Immature natural killer cell (primary cell): ENCODE measurements around the gene APOOL. TPM values are rescaled to one million over a fixed set of nuclear protein-coding genes. Genes with fewer than 3 reads are reported as not detected.
A peak's percentile ranks its signal among the peaks of the same experiment; 100 is the strongest.
"Not testable (repeated sequence)": the region's sequence is repeated elsewhere in the genome, so short reads cannot be mapped to it uniquely, and the experiment has no call there.

Experiments
- DNase-seq, 3 donors: peaks; one replicate each; pipeline ENCODE4 v3.0.0; 2022; ENCODE audit warnings: mixed read lengths in 1 of 3
- H3K27ac Mint-ChIP-seq, 6 donors: one replicate each; pipeline ENCODE4 v1.8.0; 2020; ENCODE audit warnings: mixed read lengths in 6 of 6, mild to moderate bottlenecking in 5 of 6, inconsistent platforms in 4 of 6, moderate library complexity in 3 of 6
- H3K27me3 Mint-ChIP-seq, 3 donors: one replicate each; pipeline ENCODE4 v1.8.0; 2020 to 2021; ENCODE audit warnings: low read depth in 3 of 3, mild to moderate bottlenecking in 3 of 3, mixed read lengths in 3 of 3, moderate library complexity in 3 of 3, inconsistent platforms in 1 of 3
- H3K36me3 Mint-ChIP-seq, 3 donors: one replicate each; pipeline ENCODE4 v1.8.0; 2020; ENCODE audit warnings: mixed read lengths in 3 of 3, inconsistent platforms in 2 of 3, mild to moderate bottlenecking in 2 of 3
- H3K4me1 Mint-ChIP-seq, 2 donors: one replicate each; pipeline ENCODE4 v1.8.0; 2020; ENCODE audit warnings: inconsistent platforms in 2 of 2, mild to moderate bottlenecking in 2 of 2, mixed read lengths in 2 of 2, moderate library complexity in 1 of 2
- H3K4me3 Mint-ChIP-seq, 5 donors: one replicate each; pipeline ENCODE4 v1.8.0; 2020; ENCODE audit warnings: mild to moderate bottlenecking in 5 of 5, mixed read lengths in 5 of 5, inconsistent platforms in 3 of 5, moderate library complexity in 3 of 5
- H3K9me3 Mint-ChIP-seq, 6 donors: one replicate each; pipeline ENCODE4 v1.8.0; 2020; ENCODE audit warnings: mild to moderate bottlenecking in 6 of 6, mixed read lengths in 6 of 6, inconsistent platforms in 4 of 6, moderate library complexity in 3 of 6
- polyA plus RNA-seq, 3 donors: library from polyadenylated mRNA; unstranded; fragments of 300-500 nt; fragmentation: Illumina TruSeq; gene quantifications; one replicate each; pipeline ENCODE4 v1.2.3, GENCODE V29; 2021

APOOL gene
- polyA plus RNA-seq = 1 to 10 TPM in 2 of 3 donors, under 1 TPM in 1; 0.74 to 4.8 (median 1.2) TPM

DNA sequence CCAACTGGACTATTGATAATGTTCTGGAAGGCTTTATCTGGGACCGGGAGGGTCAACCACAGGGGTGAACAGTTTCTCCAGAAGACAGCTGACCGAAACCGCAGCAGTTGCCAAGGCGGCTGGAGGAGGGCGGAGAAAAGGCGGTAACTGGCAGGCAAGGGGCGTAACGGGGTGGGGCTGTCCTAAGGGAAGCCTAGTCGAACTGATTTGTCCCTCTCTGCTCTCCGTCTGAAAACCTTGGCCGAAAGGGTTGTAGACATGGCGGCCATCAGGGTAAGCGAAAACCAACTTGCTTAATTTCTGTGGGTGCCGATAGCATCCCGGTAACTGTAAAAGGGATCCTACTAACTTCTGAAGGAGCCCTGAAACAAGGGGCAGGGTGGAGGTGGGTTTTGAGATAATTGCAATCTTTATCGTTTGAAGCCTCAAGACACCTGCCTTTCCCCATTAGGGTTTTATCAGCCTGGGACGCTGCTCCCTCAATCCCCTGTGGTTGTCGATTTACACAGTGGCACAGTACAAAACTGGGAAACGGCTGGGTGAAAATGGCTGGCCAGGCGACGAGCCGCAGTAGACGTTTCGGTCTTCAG is at the start of gene APOOL:
APOOL (plus strand) TSS at position 223 of the 590 bp plus-strand sequence; CDS start at position 259, 36 bp downstream.
- H3K36me3 Mint-ChIP-seq = no peaks in the 10 kb centered on the region
- H3K4me3 Mint-ChIP-seq = peak within 1 kb of the TSS; percentile 84 to 91 (median 88)
- H3K27ac Mint-ChIP-seq = peak within 1 kb of the TSS; percentile 61 to 74 (median 68)
- DNase-seq = peak; percentile 69 to 79 (median 71)
- peaks cover 0 to 7% (median 0%) of the 10 kb centered on the region in 3 donors for H3K27me3 Mint-ChIP-seq
- peaks cover 0 to 2% (median 0%) of the 10 kb centered on the region in 6 donors for H3K9me3 Mint-ChIP-seq
- peaks cover 10 to 13% of the 10 kb centered on the region in 2 donors for H3K4me1 Mint-ChIP-seq

DNA sequence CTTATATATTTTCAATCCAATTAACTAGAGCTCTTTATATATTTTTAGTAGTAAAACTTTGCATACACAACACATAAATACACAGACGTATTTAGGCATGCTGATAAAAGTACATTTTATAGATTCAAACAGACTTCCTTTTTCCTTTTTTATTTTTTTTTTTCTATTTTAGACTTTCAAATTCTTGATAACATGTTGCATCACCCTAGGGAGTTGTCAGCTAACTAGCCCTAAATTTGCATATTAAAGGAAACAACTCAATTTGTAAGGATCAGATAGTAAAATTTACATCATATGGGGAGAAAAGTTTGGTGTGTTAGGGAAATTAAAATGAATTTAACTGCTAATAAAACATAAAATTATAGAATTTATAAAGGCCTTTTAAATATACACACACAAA is 47.4 kb upstream of the APOOL start:
- H3K4me1 Mint-ChIP-seq = no peaks in the 10 kb centered on the region
- no peak overlapping the region for H3K4me3 Mint-ChIP-seq
- no peaks in the 10 kb centered on the region for H3K9me3 Mint-ChIP-seq
- no peaks in the 10 kb centered on the region for H3K36me3 Mint-ChIP-seq
- no peak for DNase-seq
- H3K27ac Mint-ChIP-seq = no peak overlapping the region
- H3K27me3 Mint-ChIP-seq = peaks cover 0 to 2% (median 0%) of the 10 kb centered on the region in 3 donors

DNA sequence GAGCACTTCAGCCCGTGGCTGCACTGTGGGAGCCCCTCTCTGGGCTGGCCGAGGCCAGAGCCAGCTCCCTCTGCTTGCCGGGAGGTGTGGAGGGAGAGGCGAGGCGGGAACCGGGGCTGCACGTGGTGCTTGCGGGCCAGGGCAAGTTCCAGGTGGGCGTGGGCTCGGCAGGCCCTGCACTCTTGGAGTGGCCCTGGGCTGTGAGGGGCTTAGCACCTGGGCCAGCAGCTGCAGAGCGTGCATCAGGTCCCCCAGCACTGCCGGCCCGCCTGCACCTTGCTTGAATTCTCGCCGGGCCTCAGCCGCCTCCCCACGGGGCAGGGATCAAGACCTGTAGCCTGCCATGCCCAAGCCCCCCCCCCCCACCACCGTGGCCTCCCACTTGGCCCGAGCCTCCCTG is 28.9 kb upstream of the APOOL start:
- peaks cover 0 to 5% (median 0%) of the 10 kb centered on the region in 6 donors for H3K9me3 Mint-ChIP-seq
- no peak overlapping the region for H3K27ac Mint-ChIP-seq
- H3K4me1 Mint-ChIP-seq = no peaks in the 10 kb centered on the region
- H3K27me3 Mint-ChIP-seq = peaks cover 0 to 6% (median 5%) of the 10 kb centered on the region in 3 donors
- DNase-seq = no peak
- no peaks in the 10 kb centered on the region for H3K36me3 Mint-ChIP-seq
- no peak overlapping the region for H3K4me3 Mint-ChIP-seq

DNA sequence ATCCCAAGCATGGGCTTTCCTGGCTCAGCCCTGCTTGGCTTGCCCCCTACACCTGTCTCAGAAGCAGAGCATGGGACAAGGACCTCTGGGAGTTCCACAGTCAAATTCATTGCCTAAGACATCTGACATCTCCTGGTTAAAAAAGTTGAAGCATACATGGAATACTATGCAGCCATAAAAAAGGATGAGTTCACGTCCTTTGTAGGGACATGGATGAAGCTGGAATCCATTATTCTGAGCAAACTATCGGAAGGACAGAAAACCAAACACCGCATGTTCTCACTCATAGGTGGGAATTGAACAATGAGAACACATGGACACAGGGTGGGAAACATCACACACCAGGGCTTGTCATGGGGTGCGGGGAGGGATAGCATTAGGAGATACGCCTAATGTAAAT is 11.9 kb upstream of the APOOL start:
- not testable (repeated sequence) for H3K9me3 Mint-ChIP-seq, H3K27me3 Mint-ChIP-seq, H3K27ac Mint-ChIP-seq, DNase-seq, H3K4me3 Mint-ChIP-seq, H3K36me3 Mint-ChIP-seq, H3K4me1 Mint-ChIP-seq

GRCh38 chrX:84993150-84993549 is 10.5 kb upstream of the APOOL start:
- H3K27me3 Mint-ChIP-seq = peaks cover 4 to 6% (median 5%) of the 10 kb centered on the region in 3 donors
- no peaks in the 10 kb centered on the region for H3K4me1 Mint-ChIP-seq
- H3K9me3 Mint-ChIP-seq = peaks cover 0 to 4% (median 0%) of the 10 kb centered on the region in 6 donors
- H3K27ac Mint-ChIP-seq = no peak overlapping the region
- no peak overlapping the region for H3K4me3 Mint-ChIP-seq
- H3K36me3 Mint-ChIP-seq = no peaks in the 10 kb centered on the region
- DNase-seq = no peak

DNA sequence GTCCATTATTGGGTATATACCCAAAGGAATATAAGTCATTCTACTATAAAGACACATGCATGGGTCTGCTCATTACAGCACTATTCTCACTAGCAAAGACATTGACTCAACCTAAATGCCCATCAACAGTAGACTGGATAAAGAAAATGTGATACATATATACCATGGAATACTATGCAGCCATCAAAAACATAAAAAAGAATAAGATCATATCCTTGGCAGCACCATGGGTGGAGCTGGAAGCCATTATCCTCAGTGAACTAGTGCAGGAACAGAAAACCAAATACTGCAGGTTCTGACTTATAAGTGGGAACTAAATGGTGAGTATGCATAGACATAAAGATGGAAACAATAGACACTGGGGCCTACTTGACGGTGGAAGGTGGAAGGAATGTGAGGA is 2.3 kb upstream of the APOOL start:
- no peak overlapping the region for H3K4me3 Mint-ChIP-seq

DNA sequence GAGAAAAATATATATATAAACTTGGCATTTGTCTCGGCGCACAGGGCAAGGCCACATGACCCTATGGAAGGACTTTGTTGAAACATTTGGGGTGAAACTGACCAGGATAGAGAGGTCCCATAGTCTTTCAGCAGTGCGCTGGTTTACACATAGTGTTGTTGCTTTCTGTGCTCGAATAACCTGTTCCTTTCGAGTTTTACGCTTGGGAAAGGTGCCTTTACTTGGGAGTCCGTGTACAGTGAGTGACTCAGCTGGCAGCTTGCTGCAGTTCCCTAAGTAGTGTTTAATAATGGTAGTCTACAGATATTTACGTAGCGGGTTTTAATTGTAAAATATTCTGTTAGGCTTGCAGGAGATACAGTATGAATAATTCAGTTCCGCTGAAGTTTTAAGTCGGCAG is 578 bp downstream of the APOOL start:
- DNase-seq = peak in 1 of 3 donors; percentile 2
- H3K27me3 Mint-ChIP-seq = peaks cover 0 to 7% (median 0%) of the 10 kb centered on the region in 3 donors
- peaks cover 10 to 13% of the 10 kb centered on the region in 2 donors for H3K4me1 Mint-ChIP-seq
- H3K9me3 Mint-ChIP-seq = peaks cover 0 to 2% (median 0%) of the 10 kb centered on the region in 6 donors
- H3K36me3 Mint-ChIP-seq = no peaks in the 10 kb centered on the region
- H3K27ac Mint-ChIP-seq = peak overlapping the region; percentile 47 to 74 (median 68)
- H3K4me3 Mint-ChIP-seq = peak overlapping the region; percentile 84 to 91 (median 88)

More for the DNA sequence above, 2.3 kb upstream of the APOOL start:
- no peak for DNase-seq
- peaks cover under 1 to 7% (median 2%) of the 10 kb centered on the region in 3 donors for H3K27me3 Mint-ChIP-seq
- no peaks in the 10 kb centered on the region for H3K36me3 Mint-ChIP-seq
- H3K27ac Mint-ChIP-seq = no peak overlapping the region
- peaks cover 0 to 2% (median 0%) of the 10 kb centered on the region in 6 donors for H3K9me3 Mint-ChIP-seq
- H3K4me1 Mint-ChIP-seq = peaks cover 10 to 13% of the 10 kb centered on the region in 2 donors

- DNase-seq = no peak
- Mint-ChIP-seq H3K27me3 (peaks cover 0 to 3% (median 0%) of the 10 kb centered on the region in 3 donors), H3K4me3 (no peak overlapping the region), H3K36me3 (peaks cover 0 to 3% (median 0%) of the 10 kb centered on the region in 3 donors), H3K9me3 (no peaks in the 10 kb centered on the region), H3K27ac (no peak overlapping the region), H3K4me1 (peaks cover 0 to 2% of the 10 kb centered on the region in 2 donors)
Observed at GRCh38 chrX:85012098-85012497, 8.4 kb downstream of the APOOL start.

DNA sequence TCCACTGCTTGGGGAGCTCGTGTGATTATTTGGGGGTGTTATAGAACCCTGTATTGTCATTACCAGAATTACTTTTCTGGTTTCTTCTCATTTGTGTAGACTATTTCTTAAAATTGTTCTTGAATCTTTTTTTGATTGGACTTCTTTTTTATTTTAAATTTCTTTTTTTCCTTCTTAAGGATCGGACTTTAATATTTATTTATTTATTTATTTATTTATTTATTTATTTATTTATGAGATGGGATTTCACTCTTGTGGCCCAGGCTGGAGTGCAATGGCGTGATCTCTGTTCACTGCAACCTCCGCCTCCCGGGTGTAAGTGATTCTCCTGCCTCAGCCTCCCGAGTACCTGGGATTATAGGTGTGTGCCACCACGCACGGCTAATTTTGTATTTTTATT is 11.7 kb downstream of the APOOL start:
- not testable (repeated sequence) for H3K27me3 Mint-ChIP-seq, H3K4me1 Mint-ChIP-seq, H3K27ac Mint-ChIP-seq, DNase-seq, H3K4me3 Mint-ChIP-seq
- Mint-ChIP-seq H3K36me3 (peaks cover 11 to 14% (median 14%) of the 10 kb centered on the region in 3 donors), H3K9me3 (peaks cover 2 to 13% (median 8%) of the 10 kb centered on the region in 6 donors)

- Mint-ChIP-seq H3K27ac (no peak overlapping the region), H3K9me3 (peaks cover 2 to 13% (median 8%) of the 10 kb centered on the region in 6 donors), H3K4me1 (peaks cover 0 to 2% of the 10 kb centered on the region in 2 donors), H3K27me3 (peaks cover 0 to 3% (median 0%) of the 10 kb centered on the region in 3 donors), H3K36me3 (peaks cover 11 to 14% (median 14%) of the 10 kb centered on the region in 3 donors), H3K4me3 (no peak overlapping the region)
- no peak for DNase-seq
Observed at GRCh38 chrX:85017721-85018120, 14.0 kb downstream of the APOOL start.

GRCh38 chrX:85018471-85018870 is 14.8 kb downstream of the APOOL start:
- H3K27me3 Mint-ChIP-seq = peaks cover 0 to 3% (median 0%) of the 10 kb centered on the region in 3 donors
- H3K27ac Mint-ChIP-seq = no peak overlapping the region
- peaks cover 11 to 14% (median 11%) of the 10 kb centered on the region in 3 donors for H3K36me3 Mint-ChIP-seq

GRCh38 chrX:85020216-85020615 is 16.5 kb downstream of the APOOL start:
- no peak for DNase-seq
- peaks cover 0 to 2% of the 10 kb centered on the region in 2 donors for H3K4me1 Mint-ChIP-seq
- no peak overlapping the region for H3K4me3 Mint-ChIP-seq
- no peak overlapping the region for H3K27ac Mint-ChIP-seq
- H3K9me3 Mint-ChIP-seq = peaks cover 2 to 13% (median 8%) of the 10 kb centered on the region in 6 donors
- H3K27me3 Mint-ChIP-seq = peaks cover 0 to 3% (median 0%) of the 10 kb centered on the region in 3 donors
- H3K36me3 Mint-ChIP-seq = peaks cover 11 to 14% (median 11%) of the 10 kb centered on the region in 3 donors

More at GRCh38 chrX:85018471-85018870, 14.8 kb downstream of the APOOL start:
- no peak overlapping the region for H3K4me3 Mint-ChIP-seq
- DNase-seq = no peak
- H3K4me1 Mint-ChIP-seq = peaks cover 0 to 2% of the 10 kb centered on the region in 2 donors
- peaks cover 2 to 13% (median 8%) of the 10 kb centered on the region in 6 donors for H3K9me3 Mint-ChIP-seq

- H3K27ac Mint-ChIP-seq = no peak overlapping the region
- peaks cover 0 to 1% (median under 1%) of the 10 kb centered on the region in 6 donors for H3K9me3 Mint-ChIP-seq
- H3K27me3 Mint-ChIP-seq = peaks cover 0 to 2% (median under 1%) of the 10 kb centered on the region in 3 donors
- peaks cover 0 to under 1% (median 0%) of the 10 kb centered on the region in 3 donors for H3K36me3 Mint-ChIP-seq
- peaks cover 9 to 22% of the 10 kb centered on the region in 2 donors for H3K4me1 Mint-ChIP-seq
- H3K4me3 Mint-ChIP-seq = no peak overlapping the region
- no peak for DNase-seq
Observed at GRCh38 chrX:85024044-85024443, 20.4 kb downstream of the APOOL start.

DNA sequence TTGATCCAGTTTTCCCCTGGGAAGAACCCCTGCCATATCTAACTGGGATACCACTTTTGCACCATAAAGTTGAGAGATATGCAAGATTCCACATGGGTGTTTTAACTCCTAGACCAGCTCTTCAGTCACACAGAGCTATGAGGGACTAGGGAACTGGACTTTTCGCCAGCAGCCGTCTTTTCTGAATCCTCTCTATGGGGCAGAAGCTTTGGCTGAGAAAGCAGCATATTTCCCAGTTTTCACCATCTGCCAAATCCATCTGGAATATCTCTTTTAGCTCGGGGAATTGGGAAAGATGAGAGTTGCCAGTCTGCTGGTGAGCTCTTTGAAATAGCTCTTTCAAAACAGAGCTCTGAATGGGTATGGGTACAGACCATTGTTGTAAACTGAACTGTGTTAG is 20.9 kb downstream of the APOOL start:
- no peak for DNase-seq
- H3K4me3 Mint-ChIP-seq = no peak overlapping the region
- peaks cover 0 to 2% (median 0%) of the 10 kb centered on the region in 3 donors for H3K27me3 Mint-ChIP-seq
- H3K27ac Mint-ChIP-seq = no peak overlapping the region
- peaks cover 11 to 22% of the 10 kb centered on the region in 2 donors for H3K4me1 Mint-ChIP-seq
- H3K9me3 Mint-ChIP-seq = no peaks in the 10 kb centered on the region
- no peaks in the 10 kb centered on the region for H3K36me3 Mint-ChIP-seq
